GM21576 (cell line): ENCODE data around the gene EXOC3.
"Not testable (repeated sequence)": the region's sequence is repeated elsewhere in the genome, so short reads cannot be mapped to it uniquely, and the experiment has no call there.

Experiments used
- ATAC-seq: cut with Tn5 transposase; IDR thresholded peaks from one replicate; pipeline ENCODE4 v1.9.1; 2021; ENCODE audit warnings: mild to moderate bottlenecking, moderate library complexity; ENCODE audit not compliant: unreplicated experiment

The EXOC3 gene

GRCh38 chr5:406041-406440 is 36.9 kb upstream of the EXOC3 start:
- no peak for ATAC-seq

DNA sequence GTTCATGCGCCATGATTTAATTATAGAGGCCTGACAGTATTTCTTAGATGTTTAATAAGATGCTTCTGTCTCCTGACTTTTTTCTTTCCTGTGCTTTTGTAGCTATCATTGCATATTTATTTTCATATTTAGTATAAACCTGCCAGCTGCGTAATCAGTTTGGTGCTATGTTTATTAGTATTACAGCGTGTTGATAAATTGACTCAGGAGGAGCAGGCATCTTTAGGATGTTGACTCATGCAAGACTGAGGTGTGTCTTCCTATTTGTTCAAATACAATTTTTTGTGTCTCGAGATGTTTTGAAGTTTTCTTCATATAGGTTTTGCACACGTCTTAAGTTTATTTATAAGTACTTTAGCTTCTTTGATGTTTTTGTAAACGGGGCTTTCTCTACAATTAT is 35.9 kb upstream of the EXOC3 start:
- ATAC-seq: no peak

DNA sequence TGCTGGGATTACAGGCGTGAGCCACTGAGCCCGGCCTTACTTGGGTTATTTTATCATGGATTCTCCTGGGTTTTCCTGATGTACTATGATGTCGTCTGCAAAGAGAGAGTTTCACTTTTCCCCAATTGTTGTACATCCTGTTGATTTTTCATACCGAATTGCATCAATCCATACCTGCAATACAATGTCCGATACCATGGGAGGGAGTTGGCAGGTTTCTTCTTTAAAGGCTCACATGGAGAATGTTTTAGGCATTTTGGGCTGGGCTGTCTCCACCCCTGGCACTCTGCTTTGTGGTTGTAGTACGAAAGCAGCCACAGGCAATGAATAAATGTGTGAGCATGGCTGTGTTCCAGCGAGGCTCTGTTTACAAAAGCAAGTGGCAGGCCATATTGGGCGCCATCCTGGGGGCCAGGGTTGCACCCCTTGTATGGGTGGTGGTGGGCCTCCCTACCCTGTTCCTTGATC is 35.1 kb upstream of the EXOC3 start:
- no peak for ATAC-seq

DNA sequence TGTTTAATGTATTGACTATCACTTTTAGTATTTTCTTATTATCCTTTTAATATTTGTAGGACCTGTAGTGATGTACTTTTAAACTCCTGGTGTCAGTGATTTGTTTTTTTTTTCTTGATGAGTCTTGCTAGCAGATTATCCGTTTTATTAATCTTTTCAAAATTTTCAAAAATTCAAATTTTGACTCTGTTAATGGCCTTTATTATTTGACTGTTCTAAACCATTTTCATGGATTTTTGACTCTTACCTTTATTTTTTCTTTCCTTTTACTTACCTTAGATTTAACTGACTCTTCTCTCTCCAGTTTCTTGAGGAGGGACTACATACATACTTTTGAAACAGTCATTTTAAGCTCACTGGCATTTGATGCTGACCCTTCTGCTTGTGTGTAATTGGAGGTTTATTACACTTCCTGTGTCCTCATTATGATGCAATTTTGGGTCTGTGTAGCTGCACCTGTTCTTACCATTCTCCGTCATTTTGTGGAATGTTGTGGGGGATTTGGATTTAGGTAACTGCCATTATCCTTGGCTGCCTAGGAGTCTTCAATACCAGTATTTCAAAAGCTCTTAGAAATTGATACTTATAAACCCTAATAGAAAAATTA is 32.0 kb upstream of the EXOC3 start:
- ATAC-seq: no peak

DNA sequence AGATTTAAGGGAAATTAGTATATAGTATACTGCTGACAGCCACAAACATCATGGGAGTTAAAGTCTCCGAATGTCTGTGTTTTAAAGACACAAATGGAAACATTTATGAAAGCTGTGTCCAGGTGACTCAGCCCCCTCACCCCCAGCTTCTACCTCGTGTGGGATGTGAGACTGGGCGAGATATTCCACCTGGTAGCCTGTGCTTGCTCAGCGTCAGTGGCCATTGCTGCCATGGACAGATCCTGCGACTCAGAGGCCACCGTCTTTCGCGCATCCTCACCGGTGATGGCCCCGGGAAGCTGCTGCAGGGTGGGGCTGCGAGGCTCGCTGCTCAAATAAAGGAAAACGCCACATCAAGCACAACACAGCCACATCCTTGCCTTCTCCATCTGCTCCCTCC is 31.2 kb upstream of the EXOC3 start:
- no peak for ATAC-seq

- ATAC-seq: not testable (repeated sequence)
Measured at GRCh38 chr5:414991-415927, 27.7 kb upstream of the EXOC3 start.

DNA sequence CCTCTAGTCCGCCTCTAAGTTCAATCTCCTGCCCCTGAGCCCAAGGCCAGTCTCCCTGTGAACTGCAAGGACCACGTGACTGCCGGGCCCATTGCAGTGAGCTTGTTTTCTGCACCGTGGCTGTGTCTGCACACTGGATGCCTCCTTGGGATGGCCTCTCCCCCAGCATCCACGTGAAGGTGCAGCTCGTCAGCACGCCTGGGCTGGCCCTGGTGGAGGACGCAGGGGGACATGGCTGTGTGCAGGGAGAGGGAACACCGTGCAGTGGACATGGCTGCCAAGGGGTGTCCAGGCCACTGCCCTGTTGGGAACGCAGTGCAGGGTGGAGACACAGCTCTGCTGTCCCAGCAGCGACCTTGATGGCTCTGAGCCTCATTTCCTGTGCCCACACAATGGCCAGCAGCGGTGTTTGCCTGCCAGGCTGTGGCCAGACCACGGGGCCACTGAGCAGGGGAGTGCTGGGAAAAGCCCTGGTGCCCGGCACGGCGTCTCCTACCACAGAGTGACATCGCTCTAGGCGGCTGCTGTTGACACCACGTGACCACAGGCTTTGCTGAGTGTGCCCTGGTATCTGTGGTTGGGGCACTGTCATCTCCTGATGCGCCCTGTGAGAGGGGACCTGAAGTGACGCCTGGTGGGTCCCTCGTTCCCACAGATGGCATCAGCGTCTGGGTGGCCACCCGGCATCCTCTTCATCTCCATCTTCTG is 26.9 kb upstream of the EXOC3 start:
- no peak for ATAC-seq

DNA sequence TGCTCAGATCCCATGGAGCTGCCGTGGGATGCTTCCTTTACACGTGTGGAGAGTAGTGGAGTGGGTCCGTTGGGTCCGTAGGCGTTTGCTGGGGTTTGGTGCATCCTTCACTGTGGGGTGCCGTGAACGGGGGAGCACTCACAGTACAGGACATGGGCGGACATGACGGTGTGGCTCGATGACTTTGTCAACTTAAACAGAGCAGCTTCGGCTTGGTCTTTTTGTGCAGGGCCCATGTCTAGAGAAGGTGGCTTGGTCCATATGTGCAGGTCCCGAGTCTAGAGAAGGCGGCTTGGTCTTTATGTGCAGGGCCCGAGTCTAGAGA is 26.4 kb upstream of the EXOC3 start:
- ATAC-seq: no peak

- ATAC-seq: no peak
Measured at GRCh38 chr5:417301-418161, 25.4 kb upstream of the EXOC3 start.

GRCh38 chr5:418162-419121 is 24.5 kb upstream of the EXOC3 start:
- ATAC-seq: no peak

DNA sequence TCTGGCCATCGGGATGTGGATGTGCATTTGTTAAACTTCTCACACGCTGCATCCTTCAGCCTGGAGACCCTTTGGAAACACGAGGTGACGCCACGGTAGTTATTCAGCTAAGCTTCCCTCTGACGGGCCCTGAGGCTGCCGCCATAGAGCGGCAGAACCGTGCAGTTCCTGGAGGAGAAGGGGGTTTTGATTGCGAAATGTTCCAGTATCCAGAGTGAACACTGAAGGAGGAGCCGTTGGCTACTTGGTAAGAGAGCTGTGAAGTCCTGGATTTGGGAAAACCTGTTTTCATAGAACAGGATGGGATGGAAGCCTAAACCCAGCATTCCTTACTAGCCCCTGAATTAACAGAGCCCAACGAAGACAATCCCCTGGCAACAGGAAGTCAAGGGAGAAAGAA is 23.0 kb upstream of the EXOC3 start:
- ATAC-seq: no peak

- ATAC-seq: no peak
Measured at GRCh38 chr5:420632-421286, 22.2 kb upstream of the EXOC3 start.

DNA sequence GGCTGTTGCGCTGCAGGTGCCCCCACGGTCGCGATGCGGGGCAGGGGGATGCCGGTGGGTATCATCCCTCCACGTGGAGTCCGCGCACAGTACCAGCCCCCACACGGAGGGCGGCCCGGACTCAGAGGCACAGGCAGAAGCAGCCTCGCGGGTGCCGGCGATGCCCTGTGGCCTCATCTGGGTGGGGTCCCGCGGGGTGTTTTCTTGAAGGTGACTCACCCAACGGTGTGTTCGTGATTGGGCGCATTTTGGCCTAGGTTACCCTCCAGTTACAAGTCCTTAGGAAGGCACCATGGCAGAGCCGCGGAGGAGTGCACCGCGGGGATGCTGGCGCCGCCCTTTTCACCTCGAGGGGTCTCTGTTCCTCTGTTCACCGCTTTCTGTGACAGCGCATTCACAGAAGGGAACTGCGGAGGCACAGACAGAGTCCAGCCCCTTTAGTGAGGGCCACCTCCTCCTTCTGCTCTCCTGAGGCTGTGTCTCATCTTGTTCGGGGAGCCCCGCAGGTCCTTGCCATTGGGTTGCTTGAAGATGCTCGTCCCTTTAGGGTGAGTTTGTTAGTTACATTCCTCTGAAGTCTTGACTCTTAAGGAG is 21.6 kb upstream of the EXOC3 start:
- no peak for ATAC-seq

DNA sequence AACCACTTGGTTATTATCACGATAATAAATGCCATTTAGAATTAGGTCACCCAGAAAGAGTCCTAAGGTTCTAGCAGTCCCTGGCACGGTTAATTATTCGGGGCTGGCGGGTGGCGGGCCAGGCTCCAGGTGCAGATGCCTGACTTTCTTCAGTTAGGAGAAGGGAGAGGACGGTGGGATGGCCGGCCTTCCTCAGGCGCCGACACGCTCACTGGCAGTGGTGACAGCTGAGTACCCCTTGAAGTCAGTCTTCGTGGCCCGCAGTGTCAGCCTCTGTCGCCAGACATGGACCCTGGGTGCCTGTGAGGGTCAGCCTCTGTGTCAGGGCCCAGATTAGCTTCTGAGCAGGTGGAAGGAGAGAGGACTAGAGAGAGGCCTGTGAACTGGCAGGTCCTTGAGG is 21.1 kb upstream of the EXOC3 start:
- no peak for ATAC-seq

GRCh38 chr5:422323-423232 is 20.4 kb upstream of the EXOC3 start:
- no peak for ATAC-seq

- no peak for ATAC-seq
Measured at GRCh38 chr5:423233-423565, 19.8 kb upstream of the EXOC3 start.

- no peak for ATAC-seq
Measured at GRCh38 chr5:423626-424261, 19.2 kb upstream of the EXOC3 start.
